H9 (cell line): ENCODE data around the gene TUBA4A. TPM values are rescaled to one million over a fixed set of nuclear protein-coding genes. Genes with fewer than 3 reads are reported as not detected.

Source experiments
- DNase-seq: peaks from one replicate; pipeline ENCODE4 v3.0.0-alpha.2; 2017
- H2AFZ ChIP-seq: one replicate; pipeline ENCODE4 v1.6.1; 2013; ENCODE audit warnings: mild to moderate bottlenecking, low read length, control low read depth, moderate library complexity
- H2AK5ac ChIP-seq: 2 replicates; pipeline ENCODE4 v1.6.1; 2013; ENCODE audit warnings: low read length, control low read depth, mixed read lengths; ENCODE audit not compliant: insufficient read length
- H2BK120ac ChIP-seq: one replicate; pipeline ENCODE4 v1.6.1; 2013; ENCODE audit warnings: low read depth, mild to moderate bottlenecking, low read length, control low read depth, inconsistent platforms; ENCODE audit not compliant: poor library complexity, severe bottlenecking
- H2BK12ac ChIP-seq: 2 replicates; pipeline ENCODE4 v1.6.1; 2013; ENCODE audit warnings: low read length, control low read depth, mixed read lengths, low read depth; ENCODE audit not compliant: insufficient read length
- H2BK15ac ChIP-seq: 2 replicates; pipeline ENCODE4 v1.6.1; 2013; ENCODE audit warnings: low read depth, low read length, control low read depth
- H2BK20ac ChIP-seq: one replicate; pipeline ENCODE4 v1.6.1; 2013; ENCODE audit warnings: low read depth, mild to moderate bottlenecking, low read length, control low read depth, inconsistent platforms; ENCODE audit not compliant: poor library complexity, severe bottlenecking
- H2BK5ac ChIP-seq: 2 replicates; pipeline ENCODE4 v1.6.1; 2013; ENCODE audit warnings: low read length, control low read depth, mixed read lengths; ENCODE audit not compliant: insufficient read length
- H3K14ac ChIP-seq: 2 replicates; pipeline ENCODE4 v1.6.1; 2013; ENCODE audit warnings: low read length, control low read depth; ENCODE audit not compliant: insufficient read depth
- H3K18ac ChIP-seq: 2 replicates; pipeline ENCODE4 v1.6.1; 2013; ENCODE audit warnings: low read depth, mild to moderate bottlenecking, mixed read lengths, low read length, control low read depth; ENCODE audit not compliant: insufficient read length
- H3K23ac ChIP-seq: 2 replicates; pipeline ENCODE4 v1.6.1; 2013; ENCODE audit warnings: low read length, control low read depth, mixed read lengths, low read depth; ENCODE audit not compliant: insufficient read length
- H3K23me2 ChIP-seq: 2 replicates; pipeline ENCODE4 v1.6.1; 2013; ENCODE audit warnings: low read depth, mild to moderate bottlenecking, mixed read lengths, low read length, control low read depth; ENCODE audit not compliant: insufficient read length, poor library complexity, severe bottlenecking
- H3K27ac ChIP-seq: 2 replicates; pipeline ENCODE4 v1.5.1; 2013; ENCODE audit warnings: low read length, control low read depth, mixed read lengths, low read depth; ENCODE audit not compliant: insufficient read length
- H3K27me3 ChIP-seq: 2 replicates; pipeline ENCODE4 v1.6.1; 2013; ENCODE audit warnings: low read length, control low read depth, inconsistent platforms; ENCODE audit not compliant: insufficient read depth
- H3K4ac ChIP-seq: 2 replicates; pipeline ENCODE4 v1.6.1; 2013; ENCODE audit warnings: low read depth, mild to moderate bottlenecking, control low read depth, inconsistent platforms, low read length, moderate library complexity
- H3K4me1 ChIP-seq: 2 replicates; pipeline ENCODE4 v1.6.1; 2013; ENCODE audit warnings: low read length, control low read depth, inconsistent platforms; ENCODE audit not compliant: insufficient read depth
- H3K4me2 ChIP-seq: 2 replicates; pipeline ENCODE4 v1.6.1; 2013; ENCODE audit warnings: low read length, control low read depth, mixed read lengths; ENCODE audit not compliant: insufficient read length, insufficient read depth
- H3K56ac ChIP-seq: 2 replicates; pipeline ENCODE4 v1.6.1; 2013; ENCODE audit warnings: low read depth, mild to moderate bottlenecking, mixed read lengths, low read length, control low read depth; ENCODE audit not compliant: insufficient read length
- H3K79me1 ChIP-seq: 2 replicates; pipeline ENCODE4 v1.6.1; 2013; ENCODE audit warnings: low read depth, mild to moderate bottlenecking, moderate library complexity, low read length, control low read depth, inconsistent platforms; ENCODE audit not compliant: insufficient read depth, poor library complexity, severe bottlenecking
- H3K79me2 ChIP-seq: 2 replicates; pipeline ENCODE4 v1.6.1; 2013; ENCODE audit warnings: low read length, control low read depth, inconsistent platforms; ENCODE audit not compliant: insufficient read depth
- H3K9ac ChIP-seq: 2 replicates; pipeline ENCODE4 v1.6.1; 2013; ENCODE audit warnings: low read length, control low read depth, mixed read lengths; ENCODE audit not compliant: insufficient read length; ENCODE audit errors: extremely low read depth
- H3K9me3 ChIP-seq: one replicate; pipeline ENCODE4 v1.6.1; 2013; ENCODE audit warnings: low read depth, low read length, inconsistent platforms; ENCODE audit not compliant: control insufficient read depth
- H3T11ph ChIP-seq: one replicate; pipeline ENCODE4 v1.6.1; 2013; ENCODE audit warnings: mild to moderate bottlenecking, low read length, control low read depth, inconsistent platforms
- H4K20me1 ChIP-seq: one replicate; pipeline ENCODE4 v1.6.1; 2013; ENCODE audit not compliant: control insufficient read depth, insufficient read length, insufficient read depth
- H4K5ac ChIP-seq: 2 replicates; pipeline ENCODE4 v1.6.1; 2013; ENCODE audit warnings: low read depth, mild to moderate bottlenecking, mixed read lengths, low read length, control low read depth; ENCODE audit not compliant: insufficient read length
- H4K8ac ChIP-seq: replicated peaks from 2 replicates; pipeline ENCODE4 v1.6.1; 2013; ENCODE audit warnings: low read length, control low read depth, mixed read lengths, low read depth; ENCODE audit not compliant: insufficient read length
- H4K91ac ChIP-seq: 2 replicates; pipeline ENCODE4 v1.6.1; 2013; ENCODE audit warnings: low read depth, mild to moderate bottlenecking, moderate library complexity, mixed read lengths, low read length, control low read depth; ENCODE audit not compliant: insufficient read length
- H3K27ac Mint-ChIP-seq, 3 experiments: 2 replicates in 2 of 3; 3 replicates in 1 of 3; pipeline ENCODE4 v1.8.0; 2020 to 2021; ENCODE audit warnings: mixed read lengths in 3 of 3, mild to moderate bottlenecking in 1 of 3, moderate library complexity in 1 of 3
- H3K27me3 Mint-ChIP-seq: 2 replicates; pipeline ENCODE4 v1.8.0; 2021; ENCODE audit warnings: low read depth, mild to moderate bottlenecking, moderate library complexity, mixed read lengths
- H3K36me3 Mint-ChIP-seq, 3 experiments: 2 replicates in 2 of 3; 3 replicates in 1 of 3; pipeline ENCODE4 v1.8.0; 2020 to 2021; ENCODE audit warnings: low read depth in 3 of 3, mixed read lengths in 3 of 3; ENCODE audit not compliant: insufficient read depth in 1 of 3
- H3K4me1 Mint-ChIP-seq, 2 experiments: 2 replicates each; pipeline ENCODE4 v1.8.0; 2020; ENCODE audit warnings: mixed read lengths in 2 of 2
- H3K4me3 Mint-ChIP-seq, 2 experiments: 2 replicates in 1 of 2; 3 replicates in 1 of 2; pipeline ENCODE4 v1.8.0; 2020 to 2021; ENCODE audit warnings: mild to moderate bottlenecking in 2 of 2, mixed read lengths in 2 of 2, moderate library complexity in 1 of 2
- H3K9me3 Mint-ChIP-seq, 2 experiments: 2 replicates in 1 of 2; 3 replicates in 1 of 2; pipeline ENCODE4 v1.8.0; 2020; ENCODE audit warnings: mild to moderate bottlenecking in 2 of 2, mixed read lengths in 2 of 2, moderate library complexity in 1 of 2
- WGBS: extraction: QIAGEN DNeasy Blood & Tissue Kit; methylation state at CpG from one replicate; pipeline ENCODE4 v1.1.7; 2013; ENCODE audit warnings: missing lambda C conversion rate, low lambda C conversion rate, mixed read lengths; ENCODE audit not compliant: insufficient read length; ENCODE audit errors: extremely low coverage; 5-methylcytosine and 5-hydroxymethylcytosine counted together
- total RNA-seq: library from RNA; stranded (reverse); gene quantifications from 2 replicates; pipeline ENCODE4 v1.2.1, GENCODE V29; 2021
- TF ChIP-seq, protein P1 (sequence below): fragments of 200-600 bp; sonication (generic); conservative IDR thresholded peaks from 3 replicates; pipeline ENCODE4 v1.8.0; 2021; ENCODE audit warnings: antibody characterized with exemption, mild to moderate bottlenecking

TUBA4A gene
- total RNA-seq, 1 experiment from 2014 or later, result 25.5 TPM

DNA sequence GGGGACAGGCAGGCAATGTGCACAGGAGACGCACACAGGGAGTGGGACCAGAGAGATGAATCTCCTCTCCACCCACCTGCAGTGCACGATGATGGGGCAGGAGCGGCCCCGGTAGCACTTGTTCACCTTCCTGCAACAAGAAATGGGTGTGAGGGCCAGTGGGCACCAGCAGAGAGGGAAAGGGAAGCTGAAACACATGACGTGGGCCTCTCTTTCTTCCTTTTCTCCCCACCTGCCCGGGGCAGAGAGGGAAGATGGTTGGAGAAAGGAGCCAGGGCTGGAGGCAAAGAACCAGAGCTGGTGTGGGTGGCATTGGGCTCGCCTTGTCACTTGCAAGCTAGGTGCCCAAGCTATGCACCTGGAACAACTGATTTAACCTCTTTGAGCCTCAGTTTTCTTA is 37.7 kb upstream of the TUBA4A start:
- Mint-ChIP-seq H3K4me3 (no peak overlapping the region), H3K27ac (peak overlapping the region in 1 of 3 experiments; percentile 65; a peak in 1 of 7 replicates), H3K27me3 (peaks cover 40% of the 10 kb centered on the region), H3K4me1 (peaks cover 13 to 15% of the 10 kb centered on the region in 2 experiments), H3K9me3 (peaks cover 2 to 7% of the 10 kb centered on the region in 2 experiments; a peak in 3 of 5 replicates), H3K36me3 (peaks cover 0 to 4% (median 2%) of the 10 kb centered on the region in 3 experiments; a peak in 2 of 7 replicates)
- no CpG with 5 or more reads among the region's 7 CpGs for WGBS
- TF ChIP-seq, protein P1, sequence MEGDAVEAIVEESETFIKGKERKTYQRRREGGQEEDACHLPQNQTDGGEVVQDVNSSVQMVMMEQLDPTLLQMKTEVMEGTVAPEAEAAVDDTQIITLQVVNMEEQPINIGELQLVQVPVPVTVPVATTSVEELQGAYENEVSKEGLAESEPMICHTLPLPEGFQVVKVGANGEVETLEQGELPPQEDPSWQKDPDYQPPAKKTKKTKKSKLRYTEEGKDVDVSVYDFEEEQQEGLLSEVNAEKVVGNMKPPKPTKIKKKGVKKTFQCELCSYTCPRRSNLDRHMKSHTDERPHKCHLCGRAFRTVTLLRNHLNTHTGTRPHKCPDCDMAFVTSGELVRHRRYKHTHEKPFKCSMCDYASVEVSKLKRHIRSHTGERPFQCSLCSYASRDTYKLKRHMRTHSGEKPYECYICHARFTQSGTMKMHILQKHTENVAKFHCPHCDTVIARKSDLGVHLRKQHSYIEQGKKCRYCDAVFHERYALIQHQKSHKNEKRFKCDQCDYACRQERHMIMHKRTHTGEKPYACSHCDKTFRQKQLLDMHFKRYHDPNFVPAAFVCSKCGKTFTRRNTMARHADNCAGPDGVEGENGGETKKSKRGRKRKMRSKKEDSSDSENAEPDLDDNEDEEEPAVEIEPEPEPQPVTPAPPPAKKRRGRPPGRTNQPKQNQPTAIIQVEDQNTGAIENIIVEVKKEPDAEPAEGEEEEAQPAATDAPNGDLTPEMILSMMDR, result no peak
- Histone ChIP-seq H3K79me1 (no peaks in the 10 kb centered on the region), H3K14ac (no peak overlapping the region), H3K4me2 (no peak overlapping the region), H2AK5ac (no peak overlapping the region), H2BK20ac (no peak overlapping the region), H4K91ac (no peak overlapping the region), H2BK5ac (no peak overlapping the region), H3K18ac (no peak overlapping the region), H3K23ac (no peak overlapping the region), H3K4me1 (no peaks in the 10 kb centered on the region; the same call in 1 of the 2 replicates), H2AFZ (no peak overlapping the region), H3K9me3 (no peaks in the 10 kb centered on the region), H2BK120ac (no peak overlapping the region), H3K79me2 (no peaks in the 10 kb centered on the region), H2BK12ac (no peak overlapping the region), H2BK15ac (no peak overlapping the region), H4K5ac (no peak overlapping the region), H3K56ac (no peak overlapping the region), H3K9ac (no peak overlapping the region), H4K20me1 (no peaks in the 10 kb centered on the region), H3T11ph (no peak overlapping the region), H3K23me2 (peaks cover 6% of the 10 kb centered on the region), H3K27me3 (no peaks in the 10 kb centered on the region; the same call in 1 of the 2 replicates), H3K4ac (no peak overlapping the region), H3K27ac (no peak overlapping the region), H4K8ac (no peak overlapping the region)
- DNase-seq, result no peak
